ENCODE data around the gene BAIAP2.

DNA sequence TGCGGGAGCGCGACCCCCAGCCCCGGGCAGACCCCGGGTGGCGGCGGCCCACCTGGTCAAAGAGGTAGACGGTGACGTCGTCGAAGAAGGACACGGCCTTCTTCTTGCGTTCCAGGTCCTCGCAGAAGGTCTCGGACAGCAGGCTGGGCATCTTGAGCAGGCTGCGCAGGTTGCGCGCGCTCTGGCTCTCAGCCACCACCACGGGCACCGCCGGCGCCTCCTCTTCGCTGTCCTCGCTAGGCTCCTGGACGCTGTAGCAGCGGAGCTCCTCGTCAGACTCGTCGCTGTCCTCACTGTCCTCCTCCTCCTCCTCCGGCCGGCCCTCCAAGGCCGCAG is 85.2 kb downstream of the BAIAP2 start:
- TF ChIP-seq, protein P1, sequence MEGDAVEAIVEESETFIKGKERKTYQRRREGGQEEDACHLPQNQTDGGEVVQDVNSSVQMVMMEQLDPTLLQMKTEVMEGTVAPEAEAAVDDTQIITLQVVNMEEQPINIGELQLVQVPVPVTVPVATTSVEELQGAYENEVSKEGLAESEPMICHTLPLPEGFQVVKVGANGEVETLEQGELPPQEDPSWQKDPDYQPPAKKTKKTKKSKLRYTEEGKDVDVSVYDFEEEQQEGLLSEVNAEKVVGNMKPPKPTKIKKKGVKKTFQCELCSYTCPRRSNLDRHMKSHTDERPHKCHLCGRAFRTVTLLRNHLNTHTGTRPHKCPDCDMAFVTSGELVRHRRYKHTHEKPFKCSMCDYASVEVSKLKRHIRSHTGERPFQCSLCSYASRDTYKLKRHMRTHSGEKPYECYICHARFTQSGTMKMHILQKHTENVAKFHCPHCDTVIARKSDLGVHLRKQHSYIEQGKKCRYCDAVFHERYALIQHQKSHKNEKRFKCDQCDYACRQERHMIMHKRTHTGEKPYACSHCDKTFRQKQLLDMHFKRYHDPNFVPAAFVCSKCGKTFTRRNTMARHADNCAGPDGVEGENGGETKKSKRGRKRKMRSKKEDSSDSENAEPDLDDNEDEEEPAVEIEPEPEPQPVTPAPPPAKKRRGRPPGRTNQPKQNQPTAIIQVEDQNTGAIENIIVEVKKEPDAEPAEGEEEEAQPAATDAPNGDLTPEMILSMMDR (IDR thresholded peaks at IDR 0.05): no peak
- TF ChIP-seq POLR2A (IDR thresholded peaks at IDR 0.05): no peak
